ENCODE data around the gene RAB23. TPM values are rescaled to one million over a fixed set of nuclear protein-coding genes. Genes with fewer than 3 reads are reported as not detected.

The RAB23 gene
- total RNA-seq, 1 experiment from 2014 or later, result 18.1 TPM

- no peak overlapping the region for H2AK5ac ChIP-seq (ENCODE audit: insufficient read length, low read length)
- no peak for DNase-seq
- H3T11ph ChIP-seq (ENCODE audit: low read length), result no peak overlapping the region
- Mint-ChIP-seq H3K9me3 (peaks cover 0 to 3% of the 10 kb centered on the region in 2 experiments; a peak in 2 of 5 replicates), H3K4me1 (no peaks in the 10 kb centered on the region), H3K27ac (no peak overlapping the region), H3K36me3 (ENCODE audit: insufficient read depth in 1 of 3, low read depth in 3 of 3) (no peaks in the 10 kb centered on the region), H3K27me3 (ENCODE audit: low read depth) (no peaks in the 10 kb centered on the region), H3K4me3 (no peak overlapping the region)
- H3K4ac ChIP-seq (ENCODE audit: low read depth, low read length), result no peak overlapping the region
- no peak overlapping the region for H3K9ac ChIP-seq (ENCODE audit: extremely low read depth, insufficient read length, low read length)
- no peak for TF ChIP-seq CTCF (conservative IDR thresholded peaks at IDR 0.05)
- H4K91ac ChIP-seq (ENCODE audit: insufficient read length, low read depth, low read length), result no peak overlapping the region
- H2BK20ac ChIP-seq (ENCODE audit: low read depth, low read length, poor library complexity, severe bottlenecking), result no peak overlapping the region
- H2BK12ac ChIP-seq (ENCODE audit: insufficient read length, low read depth, low read length), result no peak overlapping the region
- H3K79me2 ChIP-seq (ENCODE audit: insufficient read depth, low read length), result no peaks in the 10 kb centered on the region
- WGBS (ENCODE audit: extremely low coverage, insufficient read length, low lambda C conversion rate), result no CpG with 5 or more reads among the region's 2 CpGs
- H3K9me3 ChIP-seq (ENCODE audit: control insufficient read depth, low read depth, low read length), result no peaks in the 10 kb centered on the region
- no peak overlapping the region for H3K18ac ChIP-seq (ENCODE audit: insufficient read length, low read depth, low read length)
- H3K56ac ChIP-seq (ENCODE audit: insufficient read length, low read depth, low read length), result no peak overlapping the region
- H3K79me1 ChIP-seq (ENCODE audit: insufficient read depth, low read depth, low read length, poor library complexity, severe bottlenecking), result no peaks in the 10 kb centered on the region
- H2AFZ ChIP-seq (ENCODE audit: low read length), result no peak overlapping the region
- H3K27me3 ChIP-seq (ENCODE audit: insufficient read depth, low read length), result no peaks in the 10 kb centered on the region
- H3K27ac ChIP-seq (ENCODE audit: insufficient read length, low read depth, low read length), result no peak overlapping the region
- no peak overlapping the region for H3K23ac ChIP-seq (ENCODE audit: insufficient read length, low read depth, low read length)
- H2BK120ac ChIP-seq (ENCODE audit: low read depth, low read length, poor library complexity, severe bottlenecking), result no peak overlapping the region
- H2BK15ac ChIP-seq (ENCODE audit: low read depth, low read length), result no peak overlapping the region
- H3K4me2 ChIP-seq (ENCODE audit: insufficient read depth, insufficient read length, low read length), result no peak overlapping the region
- H3K4me1 ChIP-seq (ENCODE audit: insufficient read depth, low read length), result no peaks in the 10 kb centered on the region
- no peaks in the 10 kb centered on the region for H4K20me1 ChIP-seq (ENCODE audit: control insufficient read depth, insufficient read depth, insufficient read length)
- no peak overlapping the region for H3K14ac ChIP-seq (ENCODE audit: insufficient read depth, low read length)
- no peak overlapping the region for H4K8ac ChIP-seq (replicated peaks; ENCODE audit: insufficient read length, low read depth, low read length)
- H3K23me2 ChIP-seq (ENCODE audit: insufficient read length, low read depth, low read length, poor library complexity, severe bottlenecking), result no peaks in the 10 kb centered on the region
- H2BK5ac ChIP-seq (ENCODE audit: insufficient read length, low read length), result no peak overlapping the region
- H4K5ac ChIP-seq (ENCODE audit: insufficient read length, low read depth, low read length), result no peak overlapping the region
Observed at GRCh38 chr6:57248311-57248895, 26.3 kb upstream of the RAB23 start.
